GM12875 (cell line): ENCODE measurements around the gene KCNMA1.

Experiments
- H3K4me3 ChIP-seq: one replicate; pipeline ENCODE4 v1.5.1; 2011; ENCODE audit warnings: low read depth, low read length, control low read depth
- CTCF ChIP-seq: IDR thresholded peaks from 2 replicates; pipeline ENCODE4 v1.5.1; 2011; ENCODE audit warnings: low read depth, mild to moderate bottlenecking, control low read depth, inconsistent platforms, low read length, moderate library complexity, borderline replicate concordance; ENCODE audit not compliant: insufficient read depth

The KCNMA1 gene

GRCh38 chr10:77431209-77431611, 206.4 kb downstream of the KCNMA1 start:
- H3K4me3 ChIP-seq, result no peak overlapping the region
- no peak for TF ChIP-seq CTCF

GRCh38 chr10:77430530-77430929, 207.1 kb downstream of the KCNMA1 start:
- TF ChIP-seq CTCF, result no peak
- no peak overlapping the region for H3K4me3 ChIP-seq

GRCh38 chr10:77428691-77429395, 208.8 kb downstream of the KCNMA1 start:
- peak; percentile 35; the same call in 1 of the 2 replicates for TF ChIP-seq CTCF

DNA sequence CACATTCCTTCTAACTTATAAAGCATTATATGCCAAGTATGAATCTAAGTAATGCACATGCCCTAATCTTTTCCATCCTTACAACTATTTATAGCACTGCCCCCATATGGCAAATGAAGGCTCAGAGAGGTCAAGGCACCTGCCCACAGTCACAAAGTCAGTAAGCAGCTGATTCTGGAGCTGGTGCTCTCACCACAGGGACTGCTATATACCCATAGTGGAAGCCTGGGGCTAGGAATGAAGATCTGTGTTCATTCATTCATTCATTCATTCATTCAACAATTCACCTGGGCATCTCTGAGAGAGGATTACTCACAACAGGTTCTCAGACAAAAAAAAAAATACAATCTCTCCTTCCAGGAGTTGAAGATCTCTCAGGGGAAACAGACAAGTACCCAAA, 213.4 kb downstream of the KCNMA1 start:
- no peak overlapping the region for H3K4me3 ChIP-seq
- no peak for TF ChIP-seq CTCF

More at GRCh38 chr10:77428691-77429395, 208.8 kb downstream of the KCNMA1 start:
- H3K4me3 ChIP-seq, result no peak overlapping the region

DNA sequence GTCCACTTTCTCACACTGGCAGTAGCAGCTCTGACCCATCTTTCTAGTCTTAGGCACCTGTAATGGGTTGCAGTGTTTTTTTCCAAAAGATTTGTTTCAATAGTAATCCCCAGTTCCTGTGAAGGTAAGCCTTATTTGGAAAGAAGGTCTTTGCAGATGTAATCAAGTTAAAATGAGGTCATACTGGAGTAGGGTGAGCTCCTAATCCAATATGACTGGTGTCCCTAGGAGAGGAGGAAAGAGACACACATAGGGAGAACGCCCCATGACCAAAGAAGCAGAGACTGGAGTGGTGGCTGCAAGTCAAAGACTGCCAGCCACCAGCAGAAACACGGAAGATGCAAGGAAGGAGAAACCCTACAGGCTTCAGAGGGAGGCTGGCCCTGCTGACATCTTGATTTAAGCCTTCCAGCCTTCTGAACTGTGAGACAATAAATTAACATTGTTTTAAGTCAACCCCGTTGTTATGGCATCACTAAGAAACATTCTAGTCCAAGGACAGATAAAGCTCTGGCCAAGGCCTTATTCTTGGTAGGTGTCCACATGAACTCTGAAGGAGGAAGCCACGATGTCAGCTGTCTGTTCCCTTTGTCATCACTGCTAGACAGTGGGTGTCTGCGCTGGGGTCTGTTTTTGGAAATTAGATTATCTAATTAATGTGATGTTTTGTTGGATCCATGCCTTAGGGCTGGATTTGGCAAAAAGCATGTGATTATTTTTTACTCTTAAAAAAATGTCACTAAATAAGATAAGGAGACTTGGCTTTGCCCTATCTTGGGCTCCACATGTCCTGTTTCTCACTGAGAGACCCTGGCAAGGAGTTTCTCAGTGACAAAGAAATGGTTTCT, 214.9 kb downstream of the KCNMA1 start:
- no peak for TF ChIP-seq CTCF
- H3K4me3 ChIP-seq, result no peak overlapping the region

DNA sequence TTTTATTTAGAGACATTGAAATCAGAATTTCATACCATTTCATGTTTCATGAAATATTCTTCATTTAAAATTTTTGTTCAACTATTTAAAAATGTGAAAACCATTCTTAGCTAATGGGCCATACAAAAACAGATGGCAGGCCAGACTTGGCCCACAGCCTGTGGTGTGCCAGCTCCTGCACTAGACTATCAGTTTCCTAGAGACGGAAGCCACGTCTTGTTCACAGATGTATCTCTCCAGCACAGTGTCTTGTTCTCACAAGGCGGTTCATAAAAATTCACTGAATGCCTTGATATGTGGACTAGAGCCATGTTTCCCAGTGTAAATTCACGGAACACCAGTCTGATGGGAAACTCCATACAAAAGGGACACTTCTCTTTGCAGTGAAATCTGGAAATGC, 216.0 kb downstream of the KCNMA1 start:
- H3K4me3 ChIP-seq, result no peak overlapping the region
- no peak for TF ChIP-seq CTCF
